ENCODE measurements around the gene CHD9.

- TF ChIP-seq POLR2AphosphoS5 (IDR thresholded peaks at IDR 0.05; ENCODE audit: low read depth, low read length) (no peak), TAF1 (IDR thresholded peaks at IDR 0.05; ENCODE audit: borderline replicate concordance, insufficient read depth, low read length) (no peak), SIN3A (IDR thresholded peaks at IDR 0.05; ENCODE audit: borderline replicate concordance, insufficient read depth, low read length) (no peak), REST (IDR thresholded peaks at IDR 0.05; ENCODE audit: insufficient read depth in 1 of 2, low read depth in 2 of 2, low read length in 2 of 2) (no peak)
These were observed 35.4 kb downstream of the CHD9 start for GRCh38 chr16:53090286-53090590.

Data from PFSK-1 (cell line).